Measurements from ENCODE around the gene SAMD10.

The SAMD10 gene

GRCh38 chr20:63955827-63956663 is 23.4 kb downstream of the SAMD10 start, which contains the start of gene UCKL1:
TSS of gene UCKL1 (minus strand) at chr20:63956416. CDS start at chr20:63956372, 44 bp downstream.
- DNase-seq (ENCODE audit: low spot score): peak; percentile 89

DNA sequence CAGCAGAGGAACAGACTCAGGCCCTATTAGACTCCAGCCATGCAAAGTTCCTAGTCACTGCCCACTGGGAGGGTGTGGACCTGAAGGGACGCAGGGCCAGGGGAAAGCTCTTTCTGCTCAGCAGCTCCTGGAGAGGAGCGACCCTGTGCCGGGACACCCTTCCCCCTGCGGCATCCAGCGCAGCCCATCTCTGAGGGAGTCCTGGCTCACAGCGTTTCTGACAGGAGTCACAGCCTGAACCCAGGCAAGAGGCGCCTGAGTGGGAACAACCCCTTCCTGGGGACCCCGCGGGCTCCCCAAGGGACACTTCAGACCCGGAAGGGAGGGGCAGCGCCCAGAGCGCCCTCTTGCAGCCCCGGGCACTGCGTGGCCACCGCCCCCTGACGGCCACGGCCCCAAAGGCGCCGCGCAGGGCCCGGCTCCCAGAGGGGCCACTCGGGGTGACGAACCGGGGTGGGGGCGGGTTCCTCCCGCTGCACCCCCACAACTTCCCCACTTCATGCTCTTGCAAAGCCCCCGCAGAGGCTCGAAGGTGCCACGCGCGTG is 24.1 kb downstream of the SAMD10 start:
- DNase-seq (ENCODE audit: low spot score): no peak

DNA sequence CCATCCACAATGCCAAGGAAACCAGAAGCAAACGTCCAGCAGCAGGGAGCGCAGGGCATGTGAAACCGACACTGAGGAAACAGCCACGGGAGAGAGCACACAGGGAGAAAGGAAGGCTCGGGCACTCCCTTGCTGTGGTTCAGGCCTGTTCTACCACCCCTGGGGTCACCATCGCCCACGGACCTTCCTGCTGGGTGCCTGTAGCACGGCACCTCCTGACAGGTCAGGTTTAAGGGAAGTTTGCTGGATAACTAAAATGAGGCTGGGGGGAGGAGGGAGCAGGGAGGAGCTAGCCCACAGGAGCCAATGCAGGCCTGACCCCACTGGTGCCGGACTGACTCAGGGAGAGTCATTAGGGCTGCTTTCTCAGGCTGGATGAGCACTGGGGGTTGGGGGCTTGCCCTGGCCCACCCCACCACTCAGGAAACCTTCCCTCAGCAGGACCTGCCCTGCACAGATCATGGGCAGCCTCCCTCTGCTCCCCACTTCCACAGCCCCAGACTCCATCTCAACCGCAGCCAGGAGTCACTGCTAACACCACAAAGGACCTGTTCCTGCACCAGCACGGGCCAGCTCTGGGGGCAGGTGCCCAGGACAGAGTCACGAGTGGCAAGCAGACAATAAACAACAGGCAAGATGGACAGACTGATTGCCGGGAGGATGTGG is 25.5 kb downstream of the SAMD10 start:
- no peak for DNase-seq (ENCODE audit: low spot score)

DNA sequence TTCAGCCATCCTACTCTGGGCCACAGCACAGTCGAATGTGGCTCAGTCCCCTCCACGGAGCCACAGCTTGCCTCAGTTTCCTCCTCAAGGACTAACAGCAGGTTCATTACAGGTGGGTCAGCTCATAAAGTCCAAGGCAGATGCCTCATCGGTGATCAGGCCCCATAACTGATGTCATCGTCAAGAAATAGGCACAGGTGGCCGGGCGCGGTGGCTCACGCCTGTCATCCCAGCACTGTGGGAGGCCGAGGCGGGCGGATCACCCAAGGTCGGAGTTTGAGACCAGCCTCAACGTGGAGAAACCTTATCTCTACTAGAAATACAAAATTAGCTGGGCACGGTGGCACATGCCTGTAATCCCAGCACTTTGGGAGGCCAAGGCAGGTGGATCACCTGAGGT is 26.7 kb downstream of the SAMD10 start:
- DNase-seq (ENCODE audit: low spot score): no peak

DNA sequence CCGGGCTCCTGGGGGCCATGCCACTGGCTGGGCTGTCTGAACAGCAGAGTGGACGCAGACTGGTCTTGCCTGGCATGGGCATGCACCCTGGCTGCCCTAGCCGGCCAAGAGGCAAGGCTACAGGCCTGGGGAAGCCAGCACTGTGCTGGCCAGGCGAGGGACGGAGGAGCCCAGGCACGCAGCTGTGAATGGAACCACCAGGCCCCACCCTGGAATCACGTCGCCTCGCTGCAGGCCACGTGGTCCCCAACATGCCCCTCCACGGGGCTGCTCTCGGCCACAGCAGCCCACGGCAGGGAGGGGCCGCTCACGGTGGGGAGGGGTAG is 27.3 kb downstream of the SAMD10 start:
- no peak for DNase-seq (ENCODE audit: low spot score)

- DNase-seq (ENCODE audit: low spot score): no peak
These were observed 27.8 kb downstream of the SAMD10 start for GRCh38 chr20:63951398-63952209.

DNA sequence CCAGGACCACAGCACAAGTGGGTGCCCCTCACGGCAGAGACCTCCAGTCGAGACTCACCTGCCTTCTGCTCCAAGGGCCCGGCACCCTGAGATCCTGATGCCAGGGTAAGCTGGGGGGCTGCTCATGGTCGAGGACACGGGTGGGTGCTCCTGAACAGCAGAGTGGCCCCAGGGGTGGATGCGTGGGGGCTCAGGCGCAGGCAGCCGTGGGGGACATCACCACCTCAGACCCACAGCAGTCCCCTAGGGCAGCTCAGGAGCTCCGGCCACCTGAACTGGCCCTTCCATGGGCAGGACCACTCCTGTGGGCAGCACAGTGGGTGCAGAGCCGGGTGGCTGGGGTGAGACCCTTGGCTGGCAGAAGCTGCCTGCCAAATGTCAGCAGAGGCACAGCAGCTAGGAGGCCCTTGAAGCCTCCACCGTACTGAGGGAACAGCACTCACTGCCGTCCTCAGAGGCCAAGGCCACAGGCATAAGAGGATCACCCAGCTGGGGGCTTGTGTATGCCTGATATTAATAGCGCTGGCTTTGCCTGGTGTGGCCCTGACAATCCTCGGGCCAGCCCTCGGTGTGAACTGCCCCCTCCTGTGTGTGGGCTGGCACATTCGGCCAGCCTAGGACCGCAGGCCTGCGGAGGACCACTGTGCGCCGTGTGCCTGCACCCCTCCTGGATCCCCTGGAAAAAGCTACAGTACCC is 28.6 kb downstream of the SAMD10 start:
- DNase-seq (ENCODE audit: low spot score): no peak

DNA sequence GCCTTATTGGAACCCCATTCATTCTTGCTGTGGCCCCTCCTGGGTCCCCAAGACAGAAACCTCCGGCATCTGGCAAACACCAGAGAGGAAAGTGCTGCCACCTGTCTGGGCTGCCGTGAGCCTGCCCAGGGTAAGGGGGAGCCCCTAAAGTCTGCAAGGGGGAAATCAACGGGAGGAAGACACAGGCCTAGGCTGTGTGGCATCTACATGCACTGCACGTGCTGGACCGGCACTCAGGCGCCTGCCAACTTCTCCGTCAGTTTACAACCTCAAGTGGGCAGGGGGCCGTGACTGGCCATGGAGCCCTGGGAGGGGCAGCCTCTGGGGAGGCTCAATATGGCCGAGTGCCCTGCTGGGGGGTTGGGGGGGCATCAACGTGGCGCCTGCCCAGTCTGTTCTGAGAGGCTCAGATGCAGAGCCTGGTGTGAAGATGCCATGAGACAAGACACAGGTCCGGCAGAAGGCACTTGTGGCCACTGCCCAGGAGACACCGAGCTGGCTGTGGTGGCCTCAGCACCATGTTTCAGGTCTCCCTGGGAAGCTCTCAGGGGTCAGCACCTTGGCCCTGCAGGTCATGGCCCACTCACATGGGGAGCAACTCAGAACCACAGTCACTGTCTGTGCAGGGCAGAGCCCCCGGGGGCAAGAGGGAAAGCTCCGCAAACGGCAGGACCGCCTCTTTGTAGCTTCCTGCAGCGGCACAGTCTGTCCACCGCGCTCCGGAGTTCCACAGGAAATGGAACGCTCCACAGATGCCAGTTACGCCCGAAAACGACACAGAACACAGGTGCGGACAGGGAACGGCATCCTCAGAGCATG is 31.6 kb downstream of the SAMD10 start:
- DNase-seq (ENCODE audit: low spot score): no peak

- no peak for DNase-seq (ENCODE audit: low spot score)
These were observed 32.3 kb downstream of the SAMD10 start for GRCh38 chr20:63946986-63947637.

DNA sequence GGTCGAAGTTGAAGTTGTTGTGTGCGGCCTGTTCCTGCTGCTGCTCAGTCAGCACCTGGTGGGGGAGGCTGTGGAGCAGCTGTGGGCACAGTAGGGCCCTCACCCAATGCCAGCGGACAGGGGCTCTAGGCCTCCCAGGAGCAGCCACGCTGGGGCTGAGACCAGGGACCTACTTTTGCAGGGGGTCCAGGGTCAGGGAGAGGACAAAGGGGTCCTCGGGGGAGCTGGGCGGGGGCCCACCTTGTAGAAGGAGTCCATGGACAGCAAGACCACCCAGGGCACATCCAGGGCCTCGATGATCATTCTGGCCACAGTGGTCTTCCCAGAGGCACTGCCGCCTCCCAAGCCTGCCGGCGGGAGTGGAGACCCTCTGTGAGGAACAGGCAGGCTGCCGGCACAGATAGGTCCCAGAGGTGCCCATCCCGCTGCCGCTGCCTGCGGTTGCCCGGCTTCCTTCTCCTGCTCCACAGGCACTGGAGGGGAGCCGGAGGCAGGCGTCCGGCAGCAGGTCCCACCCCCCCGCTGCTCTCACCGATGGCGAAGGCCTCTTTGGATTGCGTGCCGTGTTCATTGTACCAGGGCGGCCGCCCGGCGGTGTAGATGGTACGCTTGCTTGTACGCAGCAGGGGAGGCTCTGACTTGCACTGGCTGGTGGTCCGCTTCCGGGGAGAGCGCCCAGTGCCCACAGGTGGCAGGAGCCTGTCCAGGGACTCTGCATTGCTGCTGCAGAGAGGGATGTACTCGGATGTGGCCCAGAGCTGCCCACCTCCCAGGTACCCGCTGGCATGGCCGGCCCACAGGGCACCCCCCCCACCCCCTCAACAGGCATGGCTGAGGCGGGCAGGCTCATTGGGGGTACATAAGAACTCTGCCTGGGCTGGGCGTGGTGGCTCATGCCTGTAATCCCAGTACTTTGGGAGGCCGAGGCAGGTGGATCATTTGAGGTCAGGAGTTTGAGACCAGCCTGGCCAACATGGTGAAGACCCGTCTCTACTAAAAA is 33.2 kb downstream of the SAMD10 start:
- DNase-seq (ENCODE audit: low spot score): no peak

GRCh38 chr20:63945031-63945658 is 34.3 kb downstream of the SAMD10 start:
- DNase-seq (ENCODE audit: low spot score): no peak

- DNase-seq (ENCODE audit: low spot score): no peak
These were observed 35.1 kb downstream of the SAMD10 start for GRCh38 chr20:63944078-63944941.

DNA sequence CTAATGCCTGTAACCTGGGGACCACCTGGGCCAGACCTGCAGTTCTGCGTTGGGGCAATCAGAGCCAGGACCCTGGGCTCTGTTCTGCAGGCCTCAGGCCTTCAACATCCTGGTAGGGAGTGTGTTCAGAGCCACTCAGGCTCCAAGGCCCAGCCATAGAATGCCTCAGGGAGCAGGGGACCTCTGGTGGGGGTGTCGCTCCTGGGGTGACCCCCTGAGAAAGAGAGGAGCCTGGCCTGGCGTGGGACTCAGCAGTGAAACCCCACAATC is 35.7 kb downstream of the SAMD10 start:
- no peak for DNase-seq (ENCODE audit: low spot score)

DNA sequence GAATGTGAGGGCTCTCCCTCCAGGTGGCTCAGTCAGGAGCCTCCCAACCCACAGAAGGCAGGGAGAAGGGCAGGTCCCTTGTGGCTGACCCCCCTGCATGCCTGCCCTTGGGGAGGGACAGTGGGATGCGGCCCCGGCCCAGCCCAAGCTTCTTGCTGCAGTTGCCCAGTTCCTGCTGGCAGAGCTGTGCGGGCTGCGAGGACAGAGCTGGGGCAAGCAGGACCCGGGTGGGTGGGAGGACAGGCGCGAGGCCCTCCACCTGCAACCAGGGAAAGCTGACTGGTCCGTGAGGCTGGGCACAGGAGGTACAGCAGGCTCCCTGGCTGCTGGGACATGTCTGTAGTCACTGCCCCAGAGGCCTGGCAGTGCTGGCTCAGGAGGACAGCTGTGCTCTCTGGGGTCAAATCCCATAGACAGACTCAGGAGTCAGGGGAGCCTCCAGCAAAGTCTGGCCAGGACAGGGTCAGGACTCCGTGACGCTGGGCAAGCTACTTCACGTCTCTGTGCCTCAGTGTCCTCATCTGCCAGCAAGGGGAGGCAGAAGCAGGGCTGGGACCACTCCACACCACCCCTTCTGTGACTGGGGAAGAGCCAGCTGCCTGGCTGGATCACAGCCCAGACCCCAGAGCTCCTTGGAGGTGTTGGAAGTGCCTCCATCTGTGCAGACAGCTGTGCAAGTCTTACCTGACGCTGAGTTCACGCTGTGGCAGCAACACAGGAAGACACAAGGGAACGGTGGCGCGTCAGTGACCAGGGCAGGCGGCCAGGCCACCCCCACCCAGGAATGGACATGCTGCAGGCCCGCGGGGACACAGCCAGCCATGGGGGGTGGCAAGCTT is 36.3 kb downstream of the SAMD10 start:
- DNase-seq (ENCODE audit: low spot score): no peak

GRCh38 chr20:63942250-63942951 is 37.0 kb downstream of the SAMD10 start:
- peak; percentile 77 for DNase-seq (ENCODE audit: low spot score)
